Liver (tissue), 9 donors: ENCODE data around the gene IGF1. TPM values are rescaled to one million over a fixed set of nuclear protein-coding genes. Genes with fewer than 3 reads are reported as not detected.

Experiments
- DNase-seq: peaks from one replicate; pipeline ENCODE4 v3.0.0-alpha.2; 2017; ENCODE audit warnings: low spot score
- H3K27ac ChIP-seq, 2 donors: one replicate each; pipeline ENCODE4 v1.7.0; 2013; ENCODE audit warnings: inconsistent platforms in 2 of 2, low read length in 2 of 2, control low read depth in 1 of 2, low read depth in 1 of 2, mild to moderate bottlenecking in 1 of 2
- H3K27me3 ChIP-seq, 4 donors: one replicate each; pipeline versions ENCODE4 v1.6.1 to v1.7.0; 2013; ENCODE audit warnings: low read length in 3 of 4, inconsistent platforms in 1 of 4, mild to moderate bottlenecking in 1 of 4, moderate library complexity in 1 of 4; ENCODE audit not compliant: control insufficient read depth in 4 of 4, insufficient read depth in 4 of 4
- H3K36me3 ChIP-seq, 4 donors: one replicate each; pipeline versions ENCODE4 v1.6.1 to v1.7.0; 2013; ENCODE audit warnings: low read length in 3 of 4, mild to moderate bottlenecking in 3 of 4, low read depth in 1 of 4, moderate library complexity in 1 of 4; ENCODE audit not compliant: control insufficient read depth in 4 of 4, insufficient read depth in 3 of 4
- H3K4me1 ChIP-seq, 4 donors: one replicate each; pipeline versions ENCODE4 v1.6.1 to v1.7.0; 2013; ENCODE audit warnings: low read length in 3 of 4, mild to moderate bottlenecking in 3 of 4, moderate library complexity in 1 of 4; ENCODE audit not compliant: control insufficient read depth in 4 of 4, insufficient read depth in 4 of 4
- H3K4me3 ChIP-seq, 3 donors: one replicate each; pipeline versions ENCODE4 v1.6.1 to v1.7.0; 2013; ENCODE audit warnings: low read length in 3 of 3, control low read depth in 1 of 3, low read depth in 1 of 3, mild to moderate bottlenecking in 1 of 3
- H3K9ac ChIP-seq, 2 donors: one replicate each; pipeline ENCODE4 v1.7.0; 2013; ENCODE audit warnings: low read length in 2 of 2, mild to moderate bottlenecking in 2 of 2, moderate library complexity in 2 of 2, control low read depth in 1 of 2, low read depth in 1 of 2
- H3K9me3 ChIP-seq, 4 donors: one replicate each; pipeline versions ENCODE4 v1.6.1 to v1.7.0; 2013; ENCODE audit warnings: low read length in 3 of 4; ENCODE audit not compliant: control insufficient read depth in 4 of 4
- ATF3 ChIP-seq: IDR thresholded peaks from 2 replicates; pipeline ENCODE4 v1.6.1; 2016; ENCODE audit warnings: antibody characterized with exemption
- EGR1 ChIP-seq, 2 donors: IDR thresholded peaks; 2 replicates each; pipeline ENCODE4 v1.6.1; 2016 to 2018; ENCODE audit warnings: antibody characterized with exemption in 2 of 2, low read depth in 2 of 2
- FOXA1 ChIP-seq: IDR thresholded peaks from 2 replicates; pipeline ENCODE4 v1.6.1; 2016; ENCODE audit warnings: antibody characterized with exemption
- FOXA2 ChIP-seq: IDR thresholded peaks from 2 replicates; pipeline ENCODE4 v1.6.1; 2016; ENCODE audit warnings: antibody characterized with exemption
- GABPA ChIP-seq, 2 donors: IDR thresholded peaks in 1 of 2; conservative IDR thresholded peaks in 1 of 2; 2 replicates each; pipeline ENCODE4 v1.6.1; 2016; ENCODE audit warnings: antibody characterized with exemption in 2 of 2, mild to moderate bottlenecking in 1 of 2, moderate library complexity in 1 of 2
- HNF4A ChIP-seq, 2 donors: conservative IDR thresholded peaks; 2 replicates each; pipeline ENCODE4 v1.6.1; 2016; ENCODE audit warnings: antibody characterized with exemption in 2 of 2, mild to moderate bottlenecking in 2 of 2
- HNF4G ChIP-seq: IDR thresholded peaks from 2 replicates; pipeline ENCODE4 v1.6.1; 2016; ENCODE audit warnings: antibody characterized with exemption
- JUND ChIP-seq, 2 donors: IDR thresholded peaks; 2 replicates each; pipeline ENCODE4 v1.6.1; 2016; ENCODE audit warnings: antibody characterized with exemption in 2 of 2
- NR2F2 ChIP-seq: IDR thresholded peaks from 2 replicates; pipeline ENCODE4 v1.6.1; 2016; ENCODE audit warnings: antibody characterized with exemption
- RAD21 ChIP-seq, 2 donors: IDR thresholded peaks; 2 replicates each; pipeline ENCODE4 v1.6.1; 2016; ENCODE audit warnings: antibody characterized with exemption in 2 of 2, mild to moderate bottlenecking in 2 of 2
- RXRA ChIP-seq, 2 donors: IDR thresholded peaks; 2 replicates each; pipeline ENCODE4 v1.6.1; 2017 to 2018; ENCODE audit warnings: antibody characterized with exemption in 2 of 2, mild to moderate bottlenecking in 1 of 2
- SP1 ChIP-seq: IDR thresholded peaks from 2 replicates; pipeline ENCODE4 v1.6.1; 2018; ENCODE audit warnings: antibody characterized with exemption, mild to moderate bottlenecking
- TAF1 ChIP-seq: conservative IDR thresholded peaks from 2 replicates; pipeline ENCODE4 v1.6.1; 2016; ENCODE audit warnings: antibody characterized with exemption, mild to moderate bottlenecking
- YY1 ChIP-seq: IDR thresholded peaks from 2 replicates; pipeline ENCODE4 v1.6.1; 2016; ENCODE audit warnings: antibody characterized with exemption, mild to moderate bottlenecking
- ZBTB33 ChIP-seq: IDR thresholded peaks from 2 replicates; pipeline ENCODE4 v1.6.1; 2016; ENCODE audit warnings: antibody characterized with exemption
- WGBS: extraction: QIAGEN DNeasy Blood & Tissue Kit; methylation state at CpG from one replicate; pipeline ENCODE4 v1.1.7; 2013; 5-methylcytosine and 5-hydroxymethylcytosine counted together
- polyA plus RNA-seq, 2 donors: library from polyadenylated mRNA; stranded (reverse) in 1 of 2; unstranded in 1 of 2; fragments of 200-250 nt in 1 of 2; fragments of >200 nt in 1 of 2; fragmentation: Nextera tagmentation in 1 of 2; extraction: Ambion mirVana in 1 of 2; gene quantifications; one replicate each; pipeline versions ENCODE4 v1.2.1 to v1.2.3, GENCODE V29; 2013 to 2015
- total RNA-seq, 2 donors: library from RNA; depleted of rRNA; stranded (reverse); fragments of >200 nt; gene quantifications; one replicate each; pipeline ENCODE4 v1.2.3, GENCODE V29; 2014
- TF ChIP-seq, protein P1 (sequence below): fragments of 150-350 bp; IDR thresholded peaks from 2 replicates; pipeline ENCODE4 v1.5.1; 2017; ENCODE audit warnings: improper control_type of control experiment, low read depth, low read length; ENCODE audit not compliant: missing input control
- TF ChIP-seq, protein P2 (sequence below): IDR thresholded peaks from 2 replicates; pipeline ENCODE4 v1.6.1; 2016; ENCODE audit warnings: antibody characterized with exemption, mild to moderate bottlenecking
- TF ChIP-seq, protein P3 (sequence below): IDR thresholded peaks from 2 replicates; pipeline ENCODE4 v1.6.1; 2016; ENCODE audit warnings: antibody characterized with exemption
- donor health status: healthy.
- donor health status: healthy.
- donor health status: healthy.
- donor health status: healthy.
- donor health status: healthy.

Gene IGF1
- total and polyA plus RNA-seq, 4 donors = 0.61 to 118 (median 33.3) TPM

GRCh38 chr12:102471556-102471955 is 8.8 kb downstream of the IGF1 start:
- no peak for DNase-seq
- Histone ChIP-seq H3K9ac (no peak overlapping the region), H3K27ac (no peak overlapping the region)

More at GRCh38 chr12:102471556-102471955, 8.8 kb downstream of the IGF1 start:
- H3K36me3 ChIP-seq = peaks cover 0 to 14% (median 3%) of the 10 kb centered on the region in 4 donors
- no peaks in the 10 kb centered on the region for H3K27me3 ChIP-seq
- peaks cover 2 to 19% (median 10%) of the 10 kb centered on the region in 4 donors for H3K4me1 ChIP-seq
- 76% methylated on average over 2 of the region's 2 CpGs for WGBS
- H3K9me3 ChIP-seq = no peaks in the 10 kb centered on the region
- no peak overlapping the region for H3K4me3 ChIP-seq
- TF ChIP-seq NR2F2 (no peak), ATF3 (no peak), JUND (IDR thresholded peaks at IDR 0.05) (no peak), EGR1 (IDR thresholded peaks at IDR 0.05; ENCODE audit: low read depth in 2 of 2) (no peak), ZBTB33 (no peak), YY1 (no peak), RAD21 (IDR thresholded peaks at IDR 0.05) (no peak), HNF4G (no peak), GABPA (IDR thresholded peaks at IDR 0.05 in 1 of 2, conservative IDR thresholded peaks at IDR 0.05 in 1 of 2) (no peak), TAF1 (no peak), FOXA2 (no peak), SP1 (no peak), RXRA (IDR thresholded peaks at IDR 0.05) (no peak), FOXA1 (no peak), HNF4A (conservative IDR thresholded peaks at IDR 0.05) (no peak)
- TF ChIP-seq, protein P1, sequence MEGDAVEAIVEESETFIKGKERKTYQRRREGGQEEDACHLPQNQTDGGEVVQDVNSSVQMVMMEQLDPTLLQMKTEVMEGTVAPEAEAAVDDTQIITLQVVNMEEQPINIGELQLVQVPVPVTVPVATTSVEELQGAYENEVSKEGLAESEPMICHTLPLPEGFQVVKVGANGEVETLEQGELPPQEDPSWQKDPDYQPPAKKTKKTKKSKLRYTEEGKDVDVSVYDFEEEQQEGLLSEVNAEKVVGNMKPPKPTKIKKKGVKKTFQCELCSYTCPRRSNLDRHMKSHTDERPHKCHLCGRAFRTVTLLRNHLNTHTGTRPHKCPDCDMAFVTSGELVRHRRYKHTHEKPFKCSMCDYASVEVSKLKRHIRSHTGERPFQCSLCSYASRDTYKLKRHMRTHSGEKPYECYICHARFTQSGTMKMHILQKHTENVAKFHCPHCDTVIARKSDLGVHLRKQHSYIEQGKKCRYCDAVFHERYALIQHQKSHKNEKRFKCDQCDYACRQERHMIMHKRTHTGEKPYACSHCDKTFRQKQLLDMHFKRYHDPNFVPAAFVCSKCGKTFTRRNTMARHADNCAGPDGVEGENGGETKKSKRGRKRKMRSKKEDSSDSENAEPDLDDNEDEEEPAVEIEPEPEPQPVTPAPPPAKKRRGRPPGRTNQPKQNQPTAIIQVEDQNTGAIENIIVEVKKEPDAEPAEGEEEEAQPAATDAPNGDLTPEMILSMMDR = no peak
- TF ChIP-seq, protein P2, sequence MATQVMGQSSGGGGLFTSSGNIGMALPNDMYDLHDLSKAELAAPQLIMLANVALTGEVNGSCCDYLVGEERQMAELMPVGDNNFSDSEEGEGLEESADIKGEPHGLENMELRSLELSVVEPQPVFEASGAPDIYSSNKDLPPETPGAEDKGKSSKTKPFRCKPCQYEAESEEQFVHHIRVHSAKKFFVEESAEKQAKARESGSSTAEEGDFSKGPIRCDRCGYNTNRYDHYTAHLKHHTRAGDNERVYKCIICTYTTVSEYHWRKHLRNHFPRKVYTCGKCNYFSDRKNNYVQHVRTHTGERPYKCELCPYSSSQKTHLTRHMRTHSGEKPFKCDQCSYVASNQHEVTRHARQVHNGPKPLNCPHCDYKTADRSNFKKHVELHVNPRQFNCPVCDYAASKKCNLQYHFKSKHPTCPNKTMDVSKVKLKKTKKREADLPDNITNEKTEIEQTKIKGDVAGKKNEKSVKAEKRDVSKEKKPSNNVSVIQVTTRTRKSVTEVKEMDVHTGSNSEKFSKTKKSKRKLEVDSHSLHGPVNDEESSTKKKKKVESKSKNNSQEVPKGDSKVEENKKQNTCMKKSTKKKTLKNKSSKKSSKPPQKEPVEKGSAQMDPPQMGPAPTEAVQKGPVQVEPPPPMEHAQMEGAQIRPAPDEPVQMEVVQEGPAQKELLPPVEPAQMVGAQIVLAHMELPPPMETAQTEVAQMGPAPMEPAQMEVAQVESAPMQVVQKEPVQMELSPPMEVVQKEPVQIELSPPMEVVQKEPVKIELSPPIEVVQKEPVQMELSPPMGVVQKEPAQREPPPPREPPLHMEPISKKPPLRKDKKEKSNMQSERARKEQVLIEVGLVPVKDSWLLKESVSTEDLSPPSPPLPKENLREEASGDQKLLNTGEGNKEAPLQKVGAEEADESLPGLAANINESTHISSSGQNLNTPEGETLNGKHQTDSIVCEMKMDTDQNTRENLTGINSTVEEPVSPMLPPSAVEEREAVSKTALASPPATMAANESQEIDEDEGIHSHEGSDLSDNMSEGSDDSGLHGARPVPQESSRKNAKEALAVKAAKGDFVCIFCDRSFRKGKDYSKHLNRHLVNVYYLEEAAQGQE = no peak
- TF ChIP-seq, protein P3, sequence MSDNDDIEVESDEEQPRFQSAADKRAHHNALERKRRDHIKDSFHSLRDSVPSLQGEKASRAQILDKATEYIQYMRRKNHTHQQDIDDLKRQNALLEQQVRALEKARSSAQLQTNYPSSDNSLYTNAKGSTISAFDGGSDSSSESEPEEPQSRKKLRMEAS = no peak
